Measurements from ENCODE around the gene IRAG1.
"Not testable (repeated sequence)": the region's sequence is repeated elsewhere in the genome, so short reads cannot be mapped to it uniquely, and the experiment has no call there.

Gene IRAG1

GRCh38 chr11:10686311-10686710, 7.2 kb downstream of the IRAG1 start:
- DNase-seq (ENCODE audit: low spot score), result no peak
- no peak for TF ChIP-seq CTCF (IDR thresholded peaks at IDR 0.05; ENCODE audit: extremely low read depth, missing control alignments)

GRCh38 chr11:10683429-10683828, 10.1 kb downstream of the IRAG1 start:
- no peak for DNase-seq (ENCODE audit: low spot score)
- TF ChIP-seq CTCF (IDR thresholded peaks at IDR 0.05; ENCODE audit: extremely low read depth, missing control alignments), result no peak

GRCh38 chr11:10680956-10681487, 12.5 kb downstream of the IRAG1 start:
- DNase-seq (ENCODE audit: low spot score), result no peak
- TF ChIP-seq CTCF (IDR thresholded peaks at IDR 0.05; ENCODE audit: extremely low read depth, missing control alignments), result no peak

GRCh38 chr11:10680279-10680678, 13.3 kb downstream of the IRAG1 start:
- not testable (repeated sequence) for DNase-seq (ENCODE audit: low spot score)

GRCh38 chr11:10679644-10680043, 13.9 kb downstream of the IRAG1 start:
- TF ChIP-seq CTCF (IDR thresholded peaks at IDR 0.05; ENCODE audit: extremely low read depth, missing control alignments), result no peak

GRCh38 chr11:10678101-10678500, 15.5 kb downstream of the IRAG1 start:
- DNase-seq (ENCODE audit: low spot score), result no peak
- no peak for TF ChIP-seq CTCF (IDR thresholded peaks at IDR 0.05; ENCODE audit: extremely low read depth, missing control alignments)

More at GRCh38 chr11:10679644-10680043, 13.9 kb downstream of the IRAG1 start:
- DNase-seq (ENCODE audit: low spot score), result no peak

GRCh38 chr11:10676919-10677318, 16.6 kb downstream of the IRAG1 start:
- no peak for DNase-seq (ENCODE audit: low spot score)
- TF ChIP-seq CTCF (IDR thresholded peaks at IDR 0.05; ENCODE audit: extremely low read depth, missing control alignments), result no peak

- TF ChIP-seq CTCF (IDR thresholded peaks at IDR 0.05; ENCODE audit: extremely low read depth, missing control alignments), result no peak
- DNase-seq (ENCODE audit: low spot score), result no peak
Observed at GRCh38 chr11:10674911-10675440, 18.6 kb downstream of the IRAG1 start.
